ENCODE data around the gene MAN2B2.

DNA sequence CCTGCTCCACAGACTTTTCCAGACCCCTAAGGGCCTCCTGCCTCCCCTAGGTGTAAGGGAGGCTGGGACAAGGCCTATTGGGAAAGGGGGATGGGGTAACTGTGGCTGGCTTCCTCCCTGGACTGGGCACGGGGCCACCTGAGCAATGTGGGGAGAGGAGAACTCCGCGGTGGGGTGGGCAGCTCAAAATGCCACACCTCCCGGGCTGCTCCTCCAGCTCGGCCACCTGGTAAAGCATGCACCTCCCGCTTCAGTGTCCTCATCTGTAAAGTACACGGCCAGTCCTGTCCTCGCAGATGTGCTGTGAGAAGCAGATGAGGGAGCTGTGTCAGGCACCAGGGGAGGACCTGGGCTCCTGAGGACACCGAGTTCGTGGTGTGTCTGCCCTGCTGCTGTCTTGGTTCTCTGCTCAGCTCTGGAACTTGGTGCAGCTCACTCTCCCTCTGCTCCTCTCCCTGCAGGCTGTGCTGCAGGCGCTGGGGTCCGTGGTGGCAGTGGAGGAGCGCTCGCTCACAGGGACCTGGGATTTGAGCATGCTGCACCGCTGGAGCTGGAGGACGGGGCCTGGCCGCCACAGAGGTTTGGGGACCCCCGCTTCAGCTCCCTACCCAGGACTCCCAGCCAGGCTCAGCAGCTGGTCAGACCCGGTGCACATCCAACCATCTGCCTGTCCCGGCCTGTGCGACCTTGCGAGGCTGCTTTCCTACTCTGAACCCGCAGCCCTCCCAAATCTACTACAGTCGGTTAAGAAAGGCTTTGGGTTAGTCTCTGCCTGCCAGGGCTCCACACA is 44.7 kb downstream of the MAN2B2 start:
- TF ChIP-seq, protein P1, sequence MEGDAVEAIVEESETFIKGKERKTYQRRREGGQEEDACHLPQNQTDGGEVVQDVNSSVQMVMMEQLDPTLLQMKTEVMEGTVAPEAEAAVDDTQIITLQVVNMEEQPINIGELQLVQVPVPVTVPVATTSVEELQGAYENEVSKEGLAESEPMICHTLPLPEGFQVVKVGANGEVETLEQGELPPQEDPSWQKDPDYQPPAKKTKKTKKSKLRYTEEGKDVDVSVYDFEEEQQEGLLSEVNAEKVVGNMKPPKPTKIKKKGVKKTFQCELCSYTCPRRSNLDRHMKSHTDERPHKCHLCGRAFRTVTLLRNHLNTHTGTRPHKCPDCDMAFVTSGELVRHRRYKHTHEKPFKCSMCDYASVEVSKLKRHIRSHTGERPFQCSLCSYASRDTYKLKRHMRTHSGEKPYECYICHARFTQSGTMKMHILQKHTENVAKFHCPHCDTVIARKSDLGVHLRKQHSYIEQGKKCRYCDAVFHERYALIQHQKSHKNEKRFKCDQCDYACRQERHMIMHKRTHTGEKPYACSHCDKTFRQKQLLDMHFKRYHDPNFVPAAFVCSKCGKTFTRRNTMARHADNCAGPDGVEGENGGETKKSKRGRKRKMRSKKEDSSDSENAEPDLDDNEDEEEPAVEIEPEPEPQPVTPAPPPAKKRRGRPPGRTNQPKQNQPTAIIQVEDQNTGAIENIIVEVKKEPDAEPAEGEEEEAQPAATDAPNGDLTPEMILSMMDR (IDR thresholded peaks at IDR 0.05): no peak
- no peak for TF ChIP-seq POLR2A (IDR thresholded peaks at IDR 0.05)
- no peak for TF ChIP-seq EP300 (IDR thresholded peaks at IDR 0.05)
